ENCODE data around the gene SOAT2. TPM values are rescaled to one million over a fixed set of nuclear protein-coding genes. Genes with fewer than 3 reads are reported as not detected.
"Not testable (repeated sequence)": the region's sequence is repeated elsewhere in the genome, so short reads cannot be mapped to it uniquely, and the experiment has no call there.

Gene SOAT2
- polyA plus RNA-seq, 1 donor: 1.6 TPM

DNA sequence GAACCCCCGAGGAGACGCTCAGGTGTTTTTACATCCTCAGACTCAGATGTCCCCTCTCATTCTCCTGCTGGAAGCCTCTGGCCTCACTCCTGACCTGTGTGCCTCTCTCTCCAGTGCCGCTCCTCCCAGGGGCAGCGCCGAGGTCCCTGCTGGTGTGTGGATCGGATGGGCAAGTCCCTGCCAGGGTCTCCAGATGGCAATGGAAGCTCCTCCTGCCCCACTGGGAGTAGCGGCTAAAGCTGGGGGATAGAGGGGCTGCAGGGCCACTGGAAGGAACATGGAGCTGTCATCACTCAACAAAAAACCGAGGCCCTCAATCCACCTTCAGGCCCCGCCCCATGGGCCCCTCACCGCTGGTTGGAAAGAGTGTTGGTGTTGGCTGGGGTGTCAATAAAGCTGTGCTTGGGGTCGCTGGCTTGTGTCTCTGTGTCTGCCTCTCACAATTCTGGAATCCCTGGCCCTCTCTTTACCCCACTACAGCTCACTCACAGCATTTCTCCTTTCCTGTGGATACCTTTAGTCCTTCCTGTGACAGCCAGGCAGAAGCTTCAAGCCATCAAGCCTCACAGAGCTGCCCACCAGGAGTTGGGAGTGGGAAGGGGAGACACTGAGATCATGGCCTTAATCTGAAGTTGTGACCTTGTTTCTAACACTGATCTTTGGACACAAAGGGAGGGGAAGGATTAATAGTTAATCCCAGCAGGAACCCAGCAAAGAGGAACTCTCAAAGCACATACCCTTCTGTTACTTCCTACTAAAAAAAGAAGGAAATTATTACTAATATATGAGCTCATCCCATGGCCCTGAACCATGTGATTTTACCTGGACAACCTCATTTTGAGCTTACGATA, 1.1 kb upstream of the SOAT2 start:
- no peak for DNase-seq

DNA sequence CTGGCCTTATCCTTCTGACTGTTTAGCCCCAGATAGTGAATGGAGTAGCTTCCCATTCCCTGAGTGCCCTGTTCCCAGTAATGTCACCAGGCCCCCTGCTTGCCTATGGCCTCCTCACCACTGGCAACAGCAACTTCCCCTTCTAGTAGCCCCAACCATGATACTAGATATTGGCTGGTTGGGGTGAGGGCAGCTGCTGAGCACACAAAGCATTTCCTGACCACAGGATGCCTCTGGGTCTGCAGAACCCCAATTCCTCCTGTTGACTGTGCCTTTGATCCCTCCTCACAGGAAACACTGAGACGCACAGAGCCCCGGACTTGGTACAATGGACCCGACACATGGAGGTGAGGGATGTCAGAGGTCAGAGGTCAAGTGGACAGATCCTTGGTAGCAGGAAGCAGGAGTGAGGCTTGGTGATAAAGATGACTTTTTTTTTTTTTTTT, 597 bp downstream of the SOAT2 start:
- DNase-seq: no peak

- DNase-seq: no peak
These were observed 2.0 kb downstream of the SOAT2 start for GRCh38 chr12:53105256-53105655.

- DNase-seq: no peak
These were observed 2.6 kb downstream of the SOAT2 start for GRCh38 chr12:53105712-53106439.

GRCh38 chr12:53107122-53107521, 3.8 kb downstream of the SOAT2 start:
- DNase-seq: no peak

GRCh38 chr12:53112431-53112830, 9.1 kb downstream of the SOAT2 start:
- not testable (repeated sequence) for DNase-seq

- DNase-seq: no peak
These were observed 9.9 kb downstream of the SOAT2 start for GRCh38 chr12:53113136-53113705.

- DNase-seq: no peak
These were observed 10.7 kb downstream of the SOAT2 start for GRCh38 chr12:53113951-53114350.

- no peak for DNase-seq
These were observed 12.0 kb downstream of the SOAT2 start for GRCh38 chr12:53115112-53115890.

DNA sequence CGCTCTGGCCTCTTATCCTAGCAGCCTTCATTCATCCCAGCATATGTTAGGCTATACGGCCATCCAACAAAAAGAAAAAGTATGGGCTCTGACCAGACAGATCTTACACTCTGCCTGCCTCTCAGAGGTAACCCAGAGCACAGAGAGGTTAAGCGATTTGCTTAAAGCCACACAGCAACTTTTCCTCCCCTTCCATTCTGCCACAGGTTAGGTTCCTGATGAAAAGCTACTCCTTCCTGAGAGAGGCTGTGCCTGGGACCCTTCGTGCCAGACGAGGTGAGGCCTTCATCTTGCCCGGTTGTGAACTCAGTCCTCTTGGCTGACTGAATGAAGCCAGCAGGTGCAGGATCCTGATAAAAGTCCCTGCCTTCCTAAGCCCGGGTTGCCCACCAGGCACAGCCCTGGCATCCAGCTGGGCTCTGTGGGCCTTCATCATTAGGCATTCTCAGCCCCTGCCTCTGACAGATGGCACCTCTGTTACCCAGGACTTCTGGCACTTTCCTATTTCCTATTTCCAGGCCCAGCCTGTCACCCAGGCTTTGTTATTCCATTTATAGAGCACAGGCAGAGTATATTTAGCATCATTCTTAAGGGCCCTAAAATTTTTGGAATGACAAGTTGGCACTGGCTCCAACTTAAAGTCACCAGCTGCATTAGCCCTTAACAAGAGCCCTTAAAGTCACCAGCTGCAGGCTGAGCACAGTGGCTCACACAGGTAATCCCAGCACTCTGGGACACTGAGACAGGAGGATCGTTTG, 12.8 kb downstream of the SOAT2 start:
- DNase-seq: no peak

DNA sequence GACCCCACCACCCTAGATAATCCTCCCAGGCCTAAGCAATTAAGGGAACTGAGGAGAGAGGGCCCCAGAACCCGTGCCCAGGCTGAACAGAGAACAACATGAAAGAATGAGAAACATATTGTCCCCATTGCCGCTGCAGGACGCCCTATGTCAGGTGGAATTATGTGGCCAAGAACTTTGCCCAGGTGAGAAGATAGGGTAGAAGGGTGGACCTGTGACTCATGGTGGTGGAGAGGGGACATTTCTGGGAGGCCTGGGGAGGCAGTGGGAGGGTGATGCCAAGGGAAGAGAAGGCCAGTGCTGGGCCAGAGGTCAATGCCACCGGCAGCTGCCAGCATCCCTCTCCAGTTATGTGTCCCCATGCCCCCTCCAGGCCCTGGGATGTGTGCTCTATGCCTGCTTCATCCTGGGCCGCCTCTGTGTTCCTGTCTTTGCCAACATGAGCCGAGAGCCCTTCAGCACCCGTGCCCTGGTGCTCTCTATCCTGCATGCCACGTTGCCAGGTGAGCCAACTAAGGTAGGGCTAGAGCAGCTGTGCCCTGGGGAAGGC, 15.5 kb downstream of the SOAT2 start:
- no peak for DNase-seq

DNA sequence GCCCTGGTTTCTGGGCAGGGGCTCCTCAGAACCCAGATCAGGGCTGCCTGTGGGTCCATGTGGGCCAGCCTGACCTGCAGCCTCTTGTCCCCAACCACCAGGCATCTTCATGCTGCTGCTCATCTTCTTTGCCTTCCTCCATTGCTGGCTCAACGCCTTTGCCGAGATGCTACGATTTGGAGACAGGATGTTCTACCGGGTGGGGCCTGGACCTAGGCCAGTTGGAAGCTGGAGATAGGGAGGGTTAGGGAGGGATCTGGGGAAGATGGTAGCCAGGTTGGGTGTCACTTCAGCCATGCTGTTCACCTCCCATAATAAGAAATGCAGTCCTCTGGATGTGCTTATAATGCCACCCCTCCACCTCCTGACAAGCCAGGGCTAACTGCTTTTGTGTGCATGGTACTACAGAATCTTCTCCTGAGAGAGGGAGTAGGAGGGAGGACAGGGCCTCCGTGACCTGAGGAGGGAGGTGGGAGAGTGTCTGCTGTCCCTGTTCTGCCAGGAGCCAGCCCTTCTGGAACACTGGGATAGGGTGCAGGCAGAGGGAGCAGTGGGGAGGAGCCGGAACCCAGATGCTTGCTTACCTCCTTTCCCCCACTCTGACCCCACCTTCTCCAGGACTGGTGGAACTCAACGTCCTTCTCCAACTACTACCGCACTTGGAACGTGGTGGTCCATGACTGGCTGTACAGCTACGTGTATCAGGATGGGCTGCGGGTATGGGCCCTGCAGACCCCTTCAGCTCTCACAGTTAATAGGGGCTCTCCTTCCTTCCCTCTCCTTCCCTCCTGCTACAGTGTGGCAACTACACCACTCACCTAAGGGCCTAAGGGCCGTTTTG, 17.6 kb downstream of the SOAT2 start:
- no peak for DNase-seq

GRCh38 chr12:53122961-53123468, 19.7 kb downstream of the SOAT2 start:
- no peak for DNase-seq

DNA sequence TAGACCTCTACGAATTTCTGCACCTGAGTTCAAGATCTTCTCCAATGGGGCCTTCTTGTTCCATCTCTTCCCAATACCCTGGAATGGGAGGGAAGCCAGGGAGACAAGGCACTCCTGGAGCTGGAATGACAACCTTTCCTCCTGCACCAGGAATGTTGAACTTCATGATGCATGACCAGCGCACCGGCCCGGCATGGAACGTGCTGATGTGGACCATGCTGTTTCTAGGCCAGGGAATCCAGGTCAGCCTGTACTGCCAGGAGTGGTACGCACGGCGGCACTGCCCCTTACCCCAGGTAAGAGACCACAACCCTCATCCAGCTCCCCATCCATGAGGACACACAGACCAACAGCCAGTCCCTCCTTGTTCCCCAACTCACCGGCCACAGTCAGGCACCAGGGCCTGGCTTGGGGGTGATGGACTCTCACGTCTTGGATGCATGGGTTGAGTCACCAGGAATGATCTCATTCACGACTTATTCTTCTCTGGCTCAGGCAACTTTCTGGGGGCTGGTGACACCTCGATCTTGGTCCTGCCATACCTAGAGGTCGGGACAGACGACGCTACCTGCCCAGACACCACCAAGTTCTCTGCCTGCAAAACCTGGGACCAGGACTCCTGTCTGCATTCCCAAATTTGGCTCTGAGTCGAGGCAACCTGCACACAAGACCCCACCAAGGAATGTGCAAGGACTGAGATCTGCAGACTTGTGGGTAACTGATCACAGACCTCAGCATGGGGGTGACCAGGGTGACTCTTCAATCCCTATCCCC, 20.5 kb downstream of the SOAT2 start:
- DNase-seq: no peak

GRCh38 chr12:53124352-53124723, 21.1 kb downstream of the SOAT2 start:
- DNase-seq: no peak

- DNase-seq: no peak
These were observed 23.9 kb downstream of the SOAT2 start for GRCh38 chr12:53127169-53127568.

- DNase-seq: no peak
These were observed 25.7 kb downstream of the SOAT2 start for GRCh38 chr12:53128780-53129569.

DNA sequence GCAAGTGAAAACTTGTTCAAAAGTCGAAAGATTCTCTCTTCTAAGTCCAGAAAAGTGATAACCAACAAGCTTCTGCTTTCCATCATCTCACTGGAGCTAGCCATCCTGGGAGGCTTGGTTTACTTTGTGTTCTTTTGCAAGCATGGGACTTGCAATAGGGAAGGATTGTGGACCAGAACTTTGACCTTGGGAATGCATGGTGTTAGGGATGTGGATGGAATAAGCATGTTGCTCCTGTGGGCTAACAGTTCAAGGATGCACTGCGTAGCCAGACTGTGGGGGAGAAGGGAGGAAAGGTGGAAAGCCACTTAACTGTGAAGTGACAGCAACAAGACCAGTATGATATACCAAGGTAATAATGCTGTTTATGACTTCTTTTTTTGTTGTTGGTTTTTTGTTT, 28.6 kb downstream of the SOAT2 start:
- DNase-seq: no peak

Measured in left kidney (tissue), 2 donors.